GM21786 (cell line): ENCODE results near the gene TNKS2.
"Not testable (repeated sequence)": the region's sequence is repeated elsewhere in the genome, so short reads cannot be mapped to it uniquely, and the experiment has no call there.

ENCODE experiments used
- ATAC-seq: cut with Tn5 transposase; IDR thresholded peaks from one replicate; pipeline ENCODE4 v1.9.1; 2021; ENCODE audit not compliant: unreplicated experiment

TNKS2 gene

DNA sequence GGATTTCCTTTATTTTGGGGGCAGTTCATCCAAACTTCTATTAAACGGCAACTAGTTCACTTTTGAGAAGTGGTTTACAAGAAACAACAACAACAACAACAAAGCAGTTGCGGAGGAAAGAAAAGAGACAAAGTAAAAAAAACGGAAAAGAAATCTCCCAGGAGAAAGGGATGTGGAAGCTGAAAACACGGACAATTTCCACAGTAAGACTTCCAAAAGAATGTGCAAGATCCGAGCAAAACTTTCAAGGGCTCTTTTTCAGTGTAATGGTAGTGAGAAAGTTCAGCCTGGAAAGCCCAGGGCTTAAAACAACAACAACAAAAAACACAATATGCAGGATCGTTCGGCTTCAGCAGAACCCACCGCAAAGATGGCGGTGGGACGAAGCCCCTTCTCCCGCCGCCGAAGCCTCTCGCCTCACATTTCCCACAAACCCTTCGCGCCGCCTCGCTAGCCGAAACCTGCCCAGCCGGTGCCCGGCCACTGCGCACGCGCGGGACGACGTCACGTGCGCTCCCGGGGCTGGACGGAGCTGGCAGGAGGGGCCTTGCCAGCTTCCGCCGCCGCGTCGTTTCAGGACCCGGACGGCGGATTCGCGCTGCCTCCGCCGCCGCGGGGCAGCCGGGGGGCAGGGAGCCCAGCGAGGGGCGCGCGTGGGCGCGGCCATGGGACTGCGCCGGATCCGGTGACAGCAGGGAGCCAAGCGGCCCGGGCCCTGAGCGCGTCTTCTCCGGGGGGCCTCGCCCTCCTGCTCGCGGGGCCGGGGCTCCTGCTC lies at the start of gene TNKS2:
Gene TNKS2, plus strand, starts transcription at position 553 of the 775 bp plus-strand sequence. CDS start 265 bp downstream, outside the sequence.
- peak; percentile 65 for ATAC-seq

DNA sequence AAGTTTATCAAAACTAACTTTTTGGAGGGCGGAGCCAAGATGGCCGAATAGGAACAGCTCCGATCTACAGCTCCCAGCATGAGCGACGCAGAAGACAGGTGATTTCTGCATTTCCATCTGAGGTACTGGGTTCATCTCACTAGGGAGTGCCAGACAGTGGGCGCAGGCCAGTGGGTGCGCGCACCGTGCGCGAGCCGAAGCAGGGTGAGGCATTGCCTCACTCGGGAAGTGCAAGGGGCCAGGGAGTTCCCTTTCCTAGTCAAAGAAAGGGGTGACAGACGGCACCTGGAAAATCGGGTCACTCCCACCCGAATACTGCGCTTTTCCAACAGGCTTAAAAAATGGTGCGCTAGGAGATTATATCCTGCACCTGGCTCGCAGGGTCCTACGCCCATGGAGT lies 48.6 kb upstream of the TNKS2 start:
- ATAC-seq, result not testable (repeated sequence)

DNA sequence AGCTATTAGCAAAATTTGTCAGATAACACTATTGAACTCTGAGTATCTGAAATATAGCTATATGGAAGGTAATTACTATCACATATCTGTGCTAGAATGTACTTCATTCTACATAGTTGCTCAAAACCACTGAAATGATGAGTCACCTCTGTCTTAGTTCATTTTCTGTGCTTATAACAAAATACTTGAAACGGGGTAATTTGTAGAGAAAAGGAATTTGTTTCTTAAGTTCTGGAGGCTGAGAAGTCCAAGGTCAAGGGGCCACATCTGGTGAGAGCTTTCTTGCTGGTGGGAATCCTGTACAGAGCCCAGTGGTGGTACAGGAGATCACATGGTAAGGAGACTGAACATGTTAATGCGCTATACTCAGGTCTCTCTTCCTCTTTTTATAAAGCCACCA lies 41.9 kb upstream of the TNKS2 start:
- no peak for ATAC-seq

DNA sequence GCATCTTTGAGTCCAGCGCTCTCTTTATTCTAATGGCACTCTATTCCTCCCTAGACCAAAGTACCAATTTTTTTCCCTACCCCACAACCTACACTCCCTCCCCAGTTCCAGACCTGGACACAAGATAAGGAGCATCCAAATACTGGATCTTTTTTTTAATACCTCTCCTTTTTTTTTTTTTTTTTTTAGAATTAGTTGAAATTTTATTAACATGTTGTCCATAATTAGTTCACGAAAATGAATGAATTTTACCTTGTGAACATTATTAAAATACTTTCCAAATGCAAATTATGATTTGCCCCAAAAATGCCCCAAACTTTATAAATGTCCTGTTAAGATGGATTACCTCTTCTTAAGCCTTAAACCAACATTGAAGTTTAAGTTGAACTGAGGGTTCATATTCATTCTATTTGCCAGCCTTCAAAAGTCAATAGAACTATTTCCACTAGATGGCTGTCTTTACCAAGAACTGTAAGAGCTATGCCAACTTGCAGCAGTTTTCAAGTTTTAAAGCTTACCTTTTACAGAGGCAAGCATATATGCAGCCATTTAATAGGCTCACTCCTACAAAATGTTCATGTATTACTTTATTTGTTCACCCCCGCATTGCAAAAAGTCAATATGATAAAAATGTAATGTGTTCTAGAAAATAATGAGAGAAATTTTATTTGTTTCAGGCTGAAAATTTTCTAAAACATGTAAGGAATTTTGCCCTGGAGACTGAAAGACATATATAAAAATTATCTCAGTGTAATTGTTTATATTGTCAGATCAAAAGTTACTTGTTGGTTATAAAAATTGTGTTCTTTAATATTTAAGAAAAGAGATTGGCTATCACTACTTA lies 39.7 kb upstream of the TNKS2 start:
- no peak for ATAC-seq

DNA sequence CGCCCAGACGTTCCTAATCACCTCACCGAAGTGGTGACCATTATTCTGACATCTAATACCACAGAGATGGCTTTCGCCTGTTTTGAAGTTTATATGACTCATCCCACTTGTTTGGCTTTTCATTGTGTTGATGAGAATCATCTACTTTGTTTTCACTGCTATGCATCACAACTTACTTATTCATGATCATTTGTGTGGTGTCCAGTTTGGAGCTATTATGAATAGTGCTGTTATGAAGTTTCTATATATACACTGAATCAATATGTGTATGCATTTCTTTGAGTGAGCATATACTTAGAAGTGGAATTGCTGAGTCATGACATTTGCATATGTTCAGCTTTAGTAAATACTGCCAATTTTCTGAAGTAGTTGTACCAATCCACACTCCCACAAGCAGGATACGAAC lies 38.6 kb upstream of the TNKS2 start:
- ATAC-seq, result no peak

DNA sequence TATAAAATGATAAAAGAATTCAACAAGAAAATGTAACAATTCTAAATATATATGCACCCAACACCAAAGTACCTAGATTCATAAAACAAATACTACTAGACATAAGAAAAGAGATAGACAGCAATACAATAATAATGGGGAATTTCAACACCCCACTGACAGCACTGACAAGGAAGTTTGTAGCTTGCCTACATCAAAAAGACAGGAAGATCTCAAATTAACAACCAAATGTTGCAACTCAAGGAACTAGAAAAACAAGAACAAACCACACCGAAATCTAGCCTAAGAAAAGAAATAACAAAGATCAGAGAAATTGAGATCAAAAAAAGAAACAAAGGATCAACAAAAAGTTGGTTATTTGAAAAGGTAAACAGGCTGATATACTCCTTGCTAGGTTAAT lies 36.5 kb upstream of the TNKS2 start:
- no peak for ATAC-seq

DNA sequence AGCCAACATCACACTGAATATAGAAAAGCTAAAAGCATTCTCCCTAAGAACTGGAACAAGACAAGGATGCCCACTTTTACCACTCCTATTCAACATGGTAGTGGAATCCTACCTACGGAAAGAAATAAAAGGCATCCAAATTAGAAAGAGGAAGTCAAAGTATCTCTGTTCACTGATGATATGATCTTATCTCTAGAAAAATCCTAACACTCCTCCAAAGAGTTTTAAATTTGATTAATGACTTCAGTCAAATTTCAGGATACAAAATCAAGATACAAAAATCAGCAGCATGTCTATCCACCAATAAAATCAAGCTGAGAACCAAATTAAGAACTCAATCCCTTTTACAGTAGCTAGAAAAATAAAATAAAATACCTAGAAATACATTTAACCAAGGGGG lies 35.3 kb upstream of the TNKS2 start:
- no peak for ATAC-seq

DNA sequence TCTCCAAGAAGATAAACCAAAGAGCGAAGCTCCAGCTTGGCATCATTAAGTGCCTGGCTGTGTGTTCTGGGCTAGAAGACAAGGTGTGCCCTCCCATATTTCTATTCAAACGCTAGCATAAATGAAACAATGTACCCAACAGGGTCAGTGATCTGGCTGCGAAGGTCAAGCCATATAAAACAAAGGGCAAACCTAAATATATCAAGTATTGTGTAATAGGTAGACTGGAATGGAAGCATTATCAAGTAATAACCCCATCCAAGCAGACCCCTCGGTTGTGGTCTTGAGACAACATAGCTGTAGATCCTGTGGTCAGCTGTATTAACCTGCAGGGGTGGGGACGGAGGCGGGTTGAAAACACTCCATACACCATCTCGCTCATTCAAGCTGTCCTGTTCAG lies 31.6 kb upstream of the TNKS2 start:
- no peak for ATAC-seq

DNA sequence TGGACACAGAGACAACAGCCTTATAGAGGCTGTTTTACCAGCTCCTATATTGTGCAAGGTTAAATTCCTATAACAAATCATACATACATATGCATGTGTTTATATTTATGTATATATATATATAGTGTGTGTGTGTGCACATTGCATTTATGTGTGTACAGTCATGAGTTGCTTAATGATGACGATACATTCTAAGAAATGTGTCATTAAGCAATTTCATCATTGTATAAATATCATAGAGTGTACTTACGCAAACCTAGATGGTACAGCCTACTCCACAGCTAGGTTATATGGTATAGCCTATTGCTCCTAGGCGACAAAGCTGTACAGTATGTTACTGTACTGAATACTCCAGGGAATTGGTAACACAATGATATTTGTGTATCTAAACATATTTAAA lies 30.1 kb upstream of the TNKS2 start:
- ATAC-seq, result no peak

DNA sequence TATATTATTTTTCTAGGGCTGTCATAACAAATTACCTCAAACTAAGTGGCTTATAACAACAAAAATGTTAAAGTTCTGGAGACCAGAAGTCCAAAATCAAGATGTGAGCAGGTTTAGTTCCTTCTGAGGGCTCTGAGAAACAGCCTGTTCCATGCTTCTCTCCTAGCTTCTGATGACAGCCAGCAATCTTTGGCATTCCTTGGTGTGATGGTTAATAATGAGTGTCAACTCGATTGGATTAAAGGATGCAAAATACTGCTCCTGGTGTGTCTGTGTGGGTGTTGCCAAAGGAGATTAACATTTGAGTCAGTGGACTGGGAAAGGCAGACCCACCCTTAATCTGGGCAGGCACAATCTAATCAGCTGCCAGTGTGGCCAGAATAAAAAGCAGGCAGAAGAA lies 26.3 kb upstream of the TNKS2 start:
- no peak for ATAC-seq

DNA sequence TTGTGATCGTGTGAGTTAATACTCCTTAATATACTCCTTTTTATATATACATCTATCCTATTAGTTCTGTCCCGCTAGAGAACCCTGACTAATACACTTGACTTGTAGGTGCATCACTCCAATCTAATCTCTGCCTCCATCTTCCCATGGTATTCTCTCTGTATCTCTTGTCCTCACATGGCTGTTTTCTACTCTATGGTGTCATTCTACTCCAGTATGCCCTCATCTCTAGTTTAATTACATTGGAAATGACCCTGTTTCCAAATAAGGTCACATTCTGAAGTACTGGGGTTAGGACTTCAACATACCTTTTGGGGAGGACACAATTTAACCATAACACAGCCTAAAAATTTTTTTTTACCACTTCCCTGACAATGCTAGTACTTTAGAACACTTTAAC lies 25.8 kb upstream of the TNKS2 start:
- no peak for ATAC-seq

DNA sequence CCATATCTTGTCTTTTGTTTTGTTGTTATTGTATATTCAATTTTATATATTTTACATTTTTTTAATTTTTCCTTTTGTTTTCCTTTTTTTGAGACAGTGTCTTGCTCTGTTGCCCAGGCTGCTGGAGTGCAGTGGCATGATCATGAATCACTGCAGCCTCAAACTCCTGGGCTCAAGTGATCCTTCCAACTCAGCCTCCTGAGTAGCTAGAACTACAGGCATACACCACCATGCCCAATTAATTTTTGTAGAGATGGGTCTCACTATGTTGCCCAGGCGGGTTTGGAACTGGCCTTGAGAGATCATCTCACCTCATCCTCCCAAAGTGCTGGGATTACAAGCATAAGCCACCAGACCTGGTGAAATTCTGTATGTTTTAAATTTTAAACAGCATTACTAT lies 25.4 kb upstream of the TNKS2 start:
- ATAC-seq, result no peak

DNA sequence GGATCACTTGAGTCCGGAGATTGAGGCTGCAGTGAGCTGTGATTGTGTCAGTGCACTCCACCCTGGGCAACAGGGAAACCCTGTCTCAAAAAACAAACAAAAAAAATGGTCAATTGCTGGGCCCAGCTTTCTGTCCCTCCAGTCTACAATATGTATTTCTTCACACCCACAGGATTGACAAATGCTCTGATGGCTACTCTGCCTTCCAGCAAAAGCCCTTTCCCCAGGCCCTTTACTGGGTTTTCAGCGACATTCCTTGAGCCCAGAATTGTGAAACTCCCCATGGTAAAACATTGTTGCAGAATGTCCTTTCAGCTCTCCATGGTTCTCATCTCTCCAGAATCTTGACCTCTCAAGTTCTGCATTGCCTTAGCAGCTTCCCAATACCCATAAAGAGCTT lies 23.7 kb upstream of the TNKS2 start:
- ATAC-seq, result no peak

DNA sequence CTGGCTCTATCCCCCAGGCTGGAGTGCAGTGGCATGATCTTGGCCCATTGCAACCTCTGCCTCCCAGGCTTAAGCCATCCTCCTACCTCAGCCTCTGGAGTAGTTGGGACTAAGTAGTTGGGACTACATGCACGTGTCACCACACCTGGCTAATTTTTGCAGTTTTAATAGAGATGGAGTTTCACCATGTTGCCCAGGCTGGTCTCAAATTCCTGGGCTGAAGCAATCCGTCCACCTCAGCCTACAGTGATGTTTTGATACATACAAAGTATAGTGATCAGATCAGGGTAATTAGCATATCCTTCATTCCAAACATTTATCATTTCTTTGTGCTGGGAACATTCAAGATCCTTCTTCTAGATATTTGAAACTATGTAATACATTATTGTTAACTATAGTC lies 22.5 kb upstream of the TNKS2 start:
- no peak for ATAC-seq

DNA sequence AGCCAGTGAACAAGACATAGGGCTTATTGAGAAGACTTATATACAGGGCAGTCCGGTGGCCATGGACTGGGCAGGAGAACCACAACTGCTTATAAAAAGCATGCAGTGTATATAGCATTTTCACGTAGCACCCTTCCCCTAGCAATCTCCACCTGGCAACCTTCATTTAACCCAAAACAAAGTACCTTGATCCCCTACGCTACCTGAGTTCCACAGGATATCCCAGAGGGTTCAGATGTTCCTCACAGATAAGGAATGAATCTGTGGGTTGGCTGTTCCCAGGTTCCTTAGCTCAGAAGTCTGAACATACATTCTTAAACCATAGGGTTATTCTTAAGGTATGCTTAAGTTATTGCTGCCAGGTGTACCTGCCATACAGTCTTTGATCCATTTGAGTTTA lies 22.0 kb upstream of the TNKS2 start:
- ATAC-seq, result no peak

DNA sequence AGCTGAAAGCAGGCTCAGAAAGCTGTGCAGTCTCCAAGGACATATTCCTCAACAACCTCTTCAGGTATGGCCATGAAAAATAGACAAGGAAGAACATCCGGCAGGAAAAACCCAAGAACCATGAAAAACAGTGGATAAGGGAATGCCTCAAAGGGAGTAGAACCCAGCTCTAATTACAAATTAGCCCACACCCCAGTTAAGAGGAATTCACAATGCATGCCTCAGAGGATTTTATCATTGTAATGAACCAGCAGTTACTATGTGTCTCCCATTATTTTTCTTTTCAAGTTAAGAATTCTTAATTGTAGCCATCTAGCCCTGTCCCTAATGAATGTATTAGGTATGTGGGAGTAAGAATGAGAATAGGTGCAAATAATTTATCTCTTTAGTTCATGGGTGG lies 19.7 kb upstream of the TNKS2 start:
- ATAC-seq, result no peak

DNA sequence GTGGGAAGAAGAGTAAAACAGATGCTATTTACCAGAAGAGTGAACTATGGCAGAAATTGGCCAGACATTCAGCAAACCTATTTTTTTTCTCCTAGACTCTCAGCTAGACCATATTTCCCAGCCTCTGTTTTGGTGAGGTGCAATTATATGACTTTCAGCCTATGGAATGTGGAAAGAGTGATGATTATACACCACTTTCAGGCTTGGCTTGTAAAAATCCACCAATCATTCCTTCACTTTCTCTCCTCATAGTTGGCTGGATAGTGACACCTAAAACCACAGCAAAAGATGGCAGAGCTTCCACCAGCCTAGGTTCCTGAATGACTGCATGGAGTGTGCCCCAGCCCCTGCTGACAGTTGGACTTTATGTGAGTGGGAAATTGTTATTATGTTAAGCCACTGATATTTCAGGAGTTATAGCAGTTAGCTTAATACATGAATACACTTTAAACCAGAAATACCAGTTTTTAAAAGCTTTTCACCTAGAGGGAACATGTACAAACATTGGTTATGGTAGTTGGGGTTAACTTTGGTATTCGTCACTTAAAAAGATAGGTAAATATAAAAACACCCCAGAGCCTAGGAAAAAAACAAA lies 19.1 kb upstream of the TNKS2 start:
- no peak for ATAC-seq

DNA sequence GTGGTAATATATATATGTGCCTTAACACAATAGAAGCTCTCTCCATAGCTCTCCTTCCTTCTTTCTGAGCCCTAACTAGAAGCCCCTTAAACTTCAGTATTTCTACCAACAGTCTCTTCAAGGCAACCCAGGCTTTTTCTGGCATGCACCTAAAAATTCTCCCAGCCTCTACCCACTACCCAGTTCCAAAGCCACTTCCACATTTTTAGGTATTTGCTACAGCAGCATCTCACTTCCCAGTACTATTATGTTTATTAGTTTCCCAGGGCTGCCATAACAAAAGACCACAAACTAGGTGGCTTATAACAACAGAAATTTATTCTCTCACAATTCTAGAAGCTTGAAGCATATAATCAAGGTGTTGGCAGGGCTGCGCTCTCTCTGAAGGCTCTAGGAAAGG lies 15.7 kb upstream of the TNKS2 start:
- no peak for ATAC-seq

DNA sequence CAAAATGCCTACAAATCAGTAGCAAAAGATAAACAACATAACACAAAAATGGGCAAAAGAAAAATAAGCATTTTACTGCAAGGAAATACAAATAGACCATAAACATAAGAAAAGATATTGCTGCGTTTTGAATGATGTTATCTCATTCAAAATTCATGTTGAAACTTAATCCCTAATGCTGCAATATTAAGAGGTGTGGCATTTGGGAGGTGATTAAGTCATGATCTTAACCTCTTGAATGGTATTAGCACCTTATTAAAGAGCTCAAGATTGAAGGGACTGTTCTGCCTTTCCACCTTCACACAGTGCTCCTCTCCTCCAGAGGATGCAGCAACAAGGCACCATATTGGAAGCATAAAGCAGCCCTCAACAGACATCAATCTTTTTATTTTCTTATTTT lies 12.4 kb upstream of the TNKS2 start:
- ATAC-seq, result no peak

DNA sequence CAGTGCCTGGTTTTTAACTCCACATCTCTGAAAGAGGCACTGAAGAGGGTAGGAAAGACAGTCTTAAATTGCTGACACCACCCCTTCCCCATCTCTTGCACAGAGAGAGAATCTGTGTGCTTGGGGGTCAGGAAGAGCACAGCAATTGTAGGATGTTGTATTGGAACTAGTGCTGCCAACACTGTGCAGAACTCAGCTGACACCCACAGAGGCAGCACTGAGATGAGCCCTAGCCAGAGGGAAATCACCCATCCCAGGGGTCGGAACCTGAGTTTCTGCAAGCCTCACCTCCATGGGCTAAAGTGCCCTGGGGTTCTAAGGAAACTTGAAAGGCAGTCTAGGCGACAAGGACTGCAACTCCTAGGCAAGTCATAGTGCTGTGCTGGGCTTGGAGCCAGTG lies 11.0 kb upstream of the TNKS2 start:
- no peak for ATAC-seq

DNA sequence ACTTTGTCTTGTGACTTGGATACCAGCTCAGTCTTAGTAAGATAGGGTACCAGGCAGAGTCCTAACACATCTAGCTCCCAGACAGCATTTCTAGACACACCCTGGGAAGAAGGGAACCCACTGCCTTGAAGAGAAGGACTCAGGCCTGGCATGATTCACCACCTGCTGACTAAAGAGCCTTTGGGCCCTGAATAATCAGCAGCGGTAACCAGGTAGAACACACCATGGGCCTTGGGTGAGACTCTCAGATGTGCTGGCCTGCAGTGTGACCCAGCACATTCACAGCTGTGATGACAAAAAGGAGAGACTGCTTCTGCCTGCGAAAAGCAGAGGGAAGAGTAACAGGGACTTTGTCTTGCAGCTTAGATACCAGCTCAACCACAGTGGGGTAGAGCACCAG lies 10.4 kb upstream of the TNKS2 start:
- ATAC-seq, result no peak

DNA sequence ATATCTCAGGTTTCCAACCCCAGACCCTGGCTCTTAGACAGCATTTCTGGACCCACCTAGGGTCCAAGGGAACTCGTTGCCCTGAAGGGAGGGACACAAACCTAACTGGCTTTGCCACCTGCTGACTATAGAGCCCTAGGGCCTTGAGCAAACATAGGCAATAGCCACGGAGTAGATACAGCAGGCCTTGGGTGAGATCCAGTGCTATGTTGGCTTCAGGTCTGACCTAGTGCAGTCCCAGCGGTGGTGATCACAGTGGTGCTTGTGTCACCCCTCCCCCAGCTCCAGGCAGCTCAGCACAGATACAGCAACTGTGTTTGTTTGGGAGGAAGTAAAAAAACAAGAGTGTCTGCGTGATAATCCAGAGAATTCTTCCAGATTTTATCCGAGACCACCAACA lies 9.7 kb upstream of the TNKS2 start:
- ATAC-seq, result no peak
